Mammary epithelial cell (primary cell): Measurements from ENCODE around the gene GSS.

ENCODE experiments used
- EZH2 ChIP-seq: IDR thresholded peaks from 2 replicates; pipeline ENCODE4 v1.6.1; 2012; ENCODE audit warnings: low read length, inconsistent platforms, borderline replicate concordance
- TF ChIP-seq, protein P1 (sequence below), 2 donors: IDR thresholded peaks in 1 of 2; conservative IDR thresholded peaks in 1 of 2; 2 replicates each; pipeline ENCODE4 v1.5.1; 2011 to 2012; ENCODE audit warnings: inconsistent platforms in 2 of 2, low read length in 2 of 2, mild to moderate bottlenecking in 2 of 2, control low read depth in 1 of 2, low read depth in 1 of 2; ENCODE audit not compliant: insufficient read depth in 1 of 2; ENCODE audit errors: extremely low read depth in 1 of 2

DNA sequence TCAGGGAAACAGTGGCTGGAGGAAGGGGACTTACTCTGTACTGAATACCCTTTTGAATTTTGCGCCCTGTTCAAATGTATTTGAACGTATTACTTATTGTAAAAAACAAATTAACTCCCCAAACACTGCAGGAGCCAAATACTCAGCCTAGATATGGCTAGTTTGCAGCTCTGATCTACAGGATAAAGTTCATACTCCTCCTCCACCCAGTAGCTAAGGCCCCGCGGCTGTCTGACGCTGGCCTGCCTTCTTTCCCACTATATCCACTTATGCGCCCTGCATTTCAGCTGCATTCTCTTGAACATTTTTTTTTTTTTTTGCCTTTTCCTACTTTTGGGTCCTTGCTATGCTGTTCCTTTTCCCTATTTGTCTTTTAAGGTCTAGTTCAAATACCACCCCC, 6.5 kb downstream of the GSS start:
- TF ChIP-seq EZH2 = no peak
- TF ChIP-seq, protein P1, sequence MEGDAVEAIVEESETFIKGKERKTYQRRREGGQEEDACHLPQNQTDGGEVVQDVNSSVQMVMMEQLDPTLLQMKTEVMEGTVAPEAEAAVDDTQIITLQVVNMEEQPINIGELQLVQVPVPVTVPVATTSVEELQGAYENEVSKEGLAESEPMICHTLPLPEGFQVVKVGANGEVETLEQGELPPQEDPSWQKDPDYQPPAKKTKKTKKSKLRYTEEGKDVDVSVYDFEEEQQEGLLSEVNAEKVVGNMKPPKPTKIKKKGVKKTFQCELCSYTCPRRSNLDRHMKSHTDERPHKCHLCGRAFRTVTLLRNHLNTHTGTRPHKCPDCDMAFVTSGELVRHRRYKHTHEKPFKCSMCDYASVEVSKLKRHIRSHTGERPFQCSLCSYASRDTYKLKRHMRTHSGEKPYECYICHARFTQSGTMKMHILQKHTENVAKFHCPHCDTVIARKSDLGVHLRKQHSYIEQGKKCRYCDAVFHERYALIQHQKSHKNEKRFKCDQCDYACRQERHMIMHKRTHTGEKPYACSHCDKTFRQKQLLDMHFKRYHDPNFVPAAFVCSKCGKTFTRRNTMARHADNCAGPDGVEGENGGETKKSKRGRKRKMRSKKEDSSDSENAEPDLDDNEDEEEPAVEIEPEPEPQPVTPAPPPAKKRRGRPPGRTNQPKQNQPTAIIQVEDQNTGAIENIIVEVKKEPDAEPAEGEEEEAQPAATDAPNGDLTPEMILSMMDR (conservative IDR thresholded peaks at IDR 0.05 in 1 of 2, IDR thresholded peaks at IDR 0.05 in 1 of 2; ENCODE audit: extremely low read depth in 1 of 2, insufficient read depth in 1 of 2, low read depth in 1 of 2, low read length in 2 of 2) = no peak
